ENCODE measurements around the gene ZBTB32.

ZBTB32 gene

GRCh38 chr19:35733180-35734125, 29.1 kb downstream of the ZBTB32 start:
- no peak for DNase-seq (ENCODE audit: low read depth in 4 of 4, low spot score in 1 of 4)

GRCh38 chr19:35734273-35734672, 29.9 kb downstream of the ZBTB32 start:
- no peak for DNase-seq (ENCODE audit: low read depth in 4 of 4, low spot score in 1 of 4)

- no peak for DNase-seq (ENCODE audit: low read depth in 4 of 4, low spot score in 1 of 4)
These were observed 30.5 kb downstream of the ZBTB32 start for GRCh38 chr19:35734889-35735288.

GRCh38 chr19:35736913-35737886, 32.8 kb downstream of the ZBTB32 start:
- no peak for DNase-seq (ENCODE audit: low read depth in 4 of 4, low spot score in 1 of 4)

- DNase-seq (ENCODE audit: low read depth in 4 of 4, low spot score in 1 of 4): no peak
These were observed 33.9 kb downstream of the ZBTB32 start for GRCh38 chr19:35738021-35738886.

GRCh38 chr19:35738887-35739229, 34.5 kb downstream of the ZBTB32 start:
- DNase-seq (ENCODE audit: low read depth in 4 of 4, low spot score in 1 of 4): no peak

GRCh38 chr19:35739275-35740107, 35.1 kb downstream of the ZBTB32 start:
- DNase-seq (ENCODE audit: low read depth in 4 of 4, low spot score in 1 of 4): no peak

- peak in 1 of 4 experiments; percentile 30 for DNase-seq (ENCODE audit: low read depth in 4 of 4, low spot score in 1 of 4)
These were observed 35.7 kb downstream of the ZBTB32 start for GRCh38 chr19:35740108-35740422.

GRCh38 chr19:35740423-35741202, 36.3 kb downstream of the ZBTB32 start:
- DNase-seq (ENCODE audit: low read depth in 4 of 4, low spot score in 1 of 4): peak in 3 of 4 experiments; percentile 89 to 96 (median 93)

GRCh38 chr19:35741203-35741515, 36.8 kb downstream of the ZBTB32 start:
- DNase-seq (ENCODE audit: low read depth in 4 of 4, low spot score in 1 of 4): no peak

- DNase-seq (ENCODE audit: low read depth in 4 of 4, low spot score in 1 of 4): peak in 2 of 4 experiments; percentile 60 to 63
These were observed 37.9 kb downstream of the ZBTB32 start, which contains the start of gene IGFLR1 for GRCh38 chr19:35742121-35742724. Gene IGFLR1 (minus strand): TSS chr19:35742452. CDS start chr19:35741180, 1,272 bp downstream.

- DNase-seq (ENCODE audit: low read depth in 4 of 4, low spot score in 1 of 4): no peak
These were observed 39.5 kb downstream of the ZBTB32 start for GRCh38 chr19:35743640-35744429.

- DNase-seq (ENCODE audit: low read depth in 4 of 4, low spot score in 1 of 4): peak; percentile 74 to 91 (median 86)
These were observed 40.3 kb downstream of the ZBTB32 start for GRCh38 chr19:35744430-35745327.

- DNase-seq (ENCODE audit: low read depth in 4 of 4, low spot score in 1 of 4): peak; percentile 75 to 91 (median 89)
These were observed 41.1 kb downstream of the ZBTB32 start, which contains the start of the genes PSENEN and U2AF1L4 for GRCh38 chr19:35745328-35746086. Gene PSENEN (plus strand): TSS chr19:35745651. CDS start chr19:35745931, 280 bp downstream. Gene U2AF1L4 (minus strand): TSS chr19:35745418. CDS start chr19:35745391, 27 bp downstream.

- no peak for DNase-seq (ENCODE audit: low read depth in 4 of 4, low spot score in 1 of 4)
These were observed 41.7 kb downstream of the ZBTB32 start for GRCh38 chr19:35746087-35746462.

GRCh38 chr19:35746531-35746930, 42.2 kb downstream of the ZBTB32 start:
- DNase-seq (ENCODE audit: low read depth in 4 of 4, low spot score in 1 of 4): no peak
